GM23338 (cell line): Measurements from ENCODE around the gene TTC8. TPM values are rescaled to one million over a fixed set of nuclear protein-coding genes. Genes with fewer than 3 reads are reported as not detected.

Experiments
- ATAC-seq: fragments of 200-7000 bp; cut with Tn5 transposase; 3 replicates; pipeline ENCODE4 v1.9.1; 2020
- DNase-seq: peaks from one replicate; pipeline ENCODE4 v3.0.0-alpha.2; 2015; ENCODE audit warnings: low spot score
- H2AFZ ChIP-seq: fragments of 200-600 bp; sonication (generic); 2 replicates; pipeline ENCODE4 v1.8.0; 2016; ENCODE audit warnings: antibody characterized with exemption, mild to moderate bottlenecking, moderate library complexity
- H3F3A ChIP-seq: fragments of 200-600 bp; sonication (generic); replicated peaks from 2 replicates; pipeline ENCODE4 v1.8.0; 2017; ENCODE audit warnings: antibody characterized with exemption, mixed run types, low read depth
- H3K27ac ChIP-seq: fragments of 200-600 bp; sonication (generic); 2 replicates; pipeline ENCODE4 v1.6.1; 2016; ENCODE audit warnings: low read depth
- H3K27me3 ChIP-seq: fragments of 200-600 bp; sonication (generic); 2 replicates; pipeline ENCODE4 v1.8.0; 2016; ENCODE audit warnings: mild to moderate bottlenecking, mixed run types, moderate library complexity; ENCODE audit not compliant: insufficient read depth
- H3K36me3 ChIP-seq: fragments of 200-600 bp; sonication (generic); 2 replicates; pipeline ENCODE4 v1.8.0; 2016; ENCODE audit warnings: mild to moderate bottlenecking; ENCODE audit not compliant: insufficient read depth
- H3K4me1 ChIP-seq: fragments of 200-600 bp; sonication (generic); 2 replicates; pipeline ENCODE4 v1.8.0; 2016; ENCODE audit warnings: mild to moderate bottlenecking, moderate library complexity; ENCODE audit not compliant: insufficient read depth
- H3K4me2 ChIP-seq: fragments of 200-600 bp; sonication (generic); 2 replicates; pipeline ENCODE4 v1.7.1; 2017; ENCODE audit warnings: mixed run types
- H3K4me3 ChIP-seq: fragments of 200-600 bp; sonication (generic); 2 replicates; pipeline ENCODE4 v1.6.1; 2016; ENCODE audit warnings: mixed run types
- H3K79me2 ChIP-seq: fragments of 200-600 bp; sonication (generic); replicated peaks from 2 replicates; pipeline ENCODE4 v1.8.0; 2017; ENCODE audit warnings: mild to moderate bottlenecking; ENCODE audit not compliant: insufficient read depth
- H3K9me2 ChIP-seq: fragments of 200-600 bp; sonication (generic); 2 replicates; pipeline ENCODE4 v1.8.0; 2017; ENCODE audit not compliant: insufficient read depth
- H4K20me1 ChIP-seq: fragments of 200-600 bp; sonication (generic); replicated peaks from 2 replicates; pipeline ENCODE4 v1.8.0; 2017; ENCODE audit warnings: mild to moderate bottlenecking; ENCODE audit not compliant: insufficient read depth
- H3K27ac Mint-ChIP-seq: 2 replicates; pipeline ENCODE4 v1.8.0; 2020; ENCODE audit warnings: inconsistent platforms, mild to moderate bottlenecking, moderate library complexity, mixed read lengths
- H3K27me3 Mint-ChIP-seq: 3 replicates; pipeline ENCODE4 v1.8.0; 2022; ENCODE audit warnings: low read depth, mild to moderate bottlenecking, moderate library complexity, mixed read lengths, inconsistent platforms; ENCODE audit not compliant: insufficient read depth, poor library complexity
- H3K36me3 Mint-ChIP-seq: 3 replicates; pipeline ENCODE4 v1.8.0; 2021; ENCODE audit warnings: low read depth, mild to moderate bottlenecking, inconsistent platforms, moderate library complexity, mixed read lengths
- H3K4me1 Mint-ChIP-seq: 3 replicates; pipeline ENCODE4 v1.8.0; 2020; ENCODE audit warnings: mild to moderate bottlenecking, inconsistent platforms, mixed read lengths
- H3K4me3 Mint-ChIP-seq: 3 replicates; pipeline ENCODE4 v1.8.0; 2021; ENCODE audit warnings: moderate library complexity, mild to moderate bottlenecking, inconsistent platforms, mixed read lengths
- H3K9me3 Mint-ChIP-seq: 3 replicates; pipeline ENCODE4 v1.8.0; 2020; ENCODE audit warnings: moderate library complexity, mild to moderate bottlenecking, inconsistent platforms, mixed read lengths
- EZH2 ChIP-seq: fragments of 200-600 bp; sonication (generic); IDR thresholded peaks from one replicate; pipeline ENCODE4 v1.8.0; 2017; ENCODE audit warnings: antibody characterized with exemption, mild to moderate bottlenecking, low read depth; ENCODE audit not compliant: unreplicated experiment
- JUNB ChIP-seq: IDR thresholded peaks from one replicate; pipeline ENCODE4 v1.6.1; 2016; ENCODE audit warnings: antibody characterized with exemption; ENCODE audit not compliant: unreplicated experiment
- NANOG ChIP-seq: IDR thresholded peaks from 2 replicates; pipeline ENCODE4 v1.6.1; 2016; ENCODE audit warnings: antibody characterized with exemption, borderline replicate concordance
- POLR2AphosphoS5 ChIP-seq: IDR thresholded peaks from 2 replicates; pipeline ENCODE4 v1.6.1; 2016; ENCODE audit warnings: antibody characterized with exemption, low read depth
- ZNF114 ChIP-seq: fragments of 250-450 bp; sonication (Bioruptor Pico); IDR thresholded peaks from 2 replicates; pipeline ENCODE4 v1.5.0; 2020; ENCODE audit warnings: mild to moderate bottlenecking, moderate library complexity
- ZNF331 ChIP-seq: fragments of 250-450 bp; sonication (Bioruptor Pico); IDR thresholded peaks from 2 replicates; pipeline ENCODE4 v1.5.0; 2020; ENCODE audit warnings: low read depth, mild to moderate bottlenecking, moderate library complexity
- polyA plus RNA-seq: library from polyadenylated mRNA; unstranded; fragments of >200 nt; fragmentation: Nextera tagmentation; extraction: Ambion mirVana; gene quantifications from 2 replicates; pipeline ENCODE4 v1.2.1, GENCODE V29; 2016
- total RNA-seq: library from RNA; depleted of rRNA; stranded (reverse); fragments of >200 nt; shearing (Covaris generic); gene quantifications from 2 replicates; pipeline ENCODE4 v1.2.3, GENCODE V29; 2014
- TF ChIP-seq, protein P1 (sequence below): IDR thresholded peaks from one replicate; pipeline ENCODE4 v1.6.1; 2018; ENCODE audit warnings: antibody characterized with exemption; ENCODE audit not compliant: unreplicated experiment
- TF ChIP-seq, protein P2 (sequence below), 2 experiments: fragments of 200-600 bp in 1 of 2; sonication (generic) in 1 of 2; conservative IDR thresholded peaks; 2 replicates each; pipeline versions ENCODE4 v1.5.1 to v1.6.1; 2016 to 2017; ENCODE audit warnings: antibody characterized with exemption in 2 of 2, low read depth in 2 of 2, mild to moderate bottlenecking in 2 of 2, moderate library complexity in 1 of 2
- TF ChIP-seq, protein P3 (sequence below): IDR thresholded peaks from 2 replicates; pipeline ENCODE4 v1.6.1; 2016; ENCODE audit warnings: antibody characterized with exemption

The TTC8 gene
- total and polyA plus RNA-seq, 2 experiments from 2014 or later, result 7.5 to 10.5 TPM

DNA sequence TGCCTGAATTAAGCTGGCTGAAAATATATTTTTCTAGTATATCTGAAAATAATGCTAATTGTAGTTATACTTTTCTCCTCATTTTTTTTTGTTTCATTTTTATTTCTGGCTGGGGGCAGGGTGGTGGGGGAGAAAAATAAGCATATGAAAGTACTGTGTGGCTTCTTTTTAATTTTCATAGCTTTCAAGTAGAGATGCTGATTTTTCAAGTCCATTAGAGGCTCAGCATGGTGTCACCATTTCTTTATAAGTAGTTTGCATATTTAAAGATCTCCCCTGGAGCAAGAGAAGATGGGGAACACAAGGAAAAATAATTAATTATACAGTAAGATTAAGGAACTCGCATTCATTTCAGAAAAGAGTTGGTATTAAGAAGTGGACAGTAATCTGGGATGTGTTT is 27.1 kb downstream of the TTC8 start:
- DNase-seq, result no peak
- Mint-ChIP-seq H3K9me3 (no peaks in the 10 kb centered on the region), H3K27me3 (no peaks in the 10 kb centered on the region), H3K4me3 (peak overlapping the region; percentile 42; the same call in 2 of the 3 replicates), H3K4me1 (peaks cover 31% of the 10 kb centered on the region), H3K27ac (peak overlapping the region; percentile 72; the same call in 1 of the 2 replicates), H3K36me3 (no peaks in the 10 kb centered on the region; the same call in 2 of the 3 replicates)
- no peak for TF ChIP-seq ZNF331 (CRISPR knock-in tag)
- peak; percentile 62 for TF ChIP-seq NANOG
- Histone ChIP-seq H3K4me3 (no peak overlapping the region), H3K36me3 (no peaks in the 10 kb centered on the region), H3K9me2 (no peaks in the 10 kb centered on the region), H4K20me1 (no peaks in the 10 kb centered on the region), H3K27me3 (no peaks in the 10 kb centered on the region), H3K4me1 (peaks cover 28% of the 10 kb centered on the region), H3F3A (no peaks in the 10 kb centered on the region), H2AFZ (no peak overlapping the region), H3K4me2 (peak overlapping the region; percentile 31; the same call in 1 of the 2 replicates), H3K27ac (no peak overlapping the region), H3K79me2 (no peaks in the 10 kb centered on the region)
- ATAC-seq, result no peak

DNA sequence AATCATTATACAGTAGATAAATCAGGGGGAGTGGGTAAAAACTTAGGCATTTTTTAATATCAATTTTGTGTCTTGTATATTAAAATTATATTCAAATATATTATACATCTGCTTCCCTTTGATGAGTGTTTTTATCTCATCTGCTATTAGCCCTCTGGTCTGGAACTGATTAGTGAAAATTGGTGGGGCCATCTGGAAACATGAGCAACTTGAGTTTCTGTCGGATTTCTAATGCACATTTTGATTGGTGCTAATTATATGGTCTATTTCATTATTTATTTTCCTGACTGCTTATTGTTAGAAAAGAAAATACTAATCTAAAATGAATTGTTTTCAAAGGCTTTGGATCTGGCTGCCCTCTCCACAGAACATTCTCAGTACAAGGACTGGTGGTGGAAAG is 28.2 kb downstream of the TTC8 start:
- Histone ChIP-seq H3K4me1 (peaks cover 28% of the 10 kb centered on the region), H2AFZ (no peak overlapping the region), H3K27me3 (no peaks in the 10 kb centered on the region), H3F3A (no peaks in the 10 kb centered on the region), H3K9me2 (no peaks in the 10 kb centered on the region), H3K27ac (no peak overlapping the region), H3K36me3 (no peaks in the 10 kb centered on the region), H4K20me1 (no peaks in the 10 kb centered on the region), H3K4me3 (no peak overlapping the region), H3K4me2 (no peak overlapping the region), H3K79me2 (no peaks in the 10 kb centered on the region)
- no peaks in the 10 kb centered on the region for H3K9me3 Mint-ChIP-seq
- no peak overlapping the region for H3K27ac Mint-ChIP-seq
- no peaks in the 10 kb centered on the region for H3K27me3 Mint-ChIP-seq
- DNase-seq (no peak), ATAC-seq (no peak)
- H3K4me1 Mint-ChIP-seq, result peaks cover 31% of the 10 kb centered on the region
- H3K4me3 Mint-ChIP-seq, result no peak overlapping the region
- no peaks in the 10 kb centered on the region; the same call in 2 of the 3 replicates for H3K36me3 Mint-ChIP-seq
- TF ChIP-seq, protein P1, sequence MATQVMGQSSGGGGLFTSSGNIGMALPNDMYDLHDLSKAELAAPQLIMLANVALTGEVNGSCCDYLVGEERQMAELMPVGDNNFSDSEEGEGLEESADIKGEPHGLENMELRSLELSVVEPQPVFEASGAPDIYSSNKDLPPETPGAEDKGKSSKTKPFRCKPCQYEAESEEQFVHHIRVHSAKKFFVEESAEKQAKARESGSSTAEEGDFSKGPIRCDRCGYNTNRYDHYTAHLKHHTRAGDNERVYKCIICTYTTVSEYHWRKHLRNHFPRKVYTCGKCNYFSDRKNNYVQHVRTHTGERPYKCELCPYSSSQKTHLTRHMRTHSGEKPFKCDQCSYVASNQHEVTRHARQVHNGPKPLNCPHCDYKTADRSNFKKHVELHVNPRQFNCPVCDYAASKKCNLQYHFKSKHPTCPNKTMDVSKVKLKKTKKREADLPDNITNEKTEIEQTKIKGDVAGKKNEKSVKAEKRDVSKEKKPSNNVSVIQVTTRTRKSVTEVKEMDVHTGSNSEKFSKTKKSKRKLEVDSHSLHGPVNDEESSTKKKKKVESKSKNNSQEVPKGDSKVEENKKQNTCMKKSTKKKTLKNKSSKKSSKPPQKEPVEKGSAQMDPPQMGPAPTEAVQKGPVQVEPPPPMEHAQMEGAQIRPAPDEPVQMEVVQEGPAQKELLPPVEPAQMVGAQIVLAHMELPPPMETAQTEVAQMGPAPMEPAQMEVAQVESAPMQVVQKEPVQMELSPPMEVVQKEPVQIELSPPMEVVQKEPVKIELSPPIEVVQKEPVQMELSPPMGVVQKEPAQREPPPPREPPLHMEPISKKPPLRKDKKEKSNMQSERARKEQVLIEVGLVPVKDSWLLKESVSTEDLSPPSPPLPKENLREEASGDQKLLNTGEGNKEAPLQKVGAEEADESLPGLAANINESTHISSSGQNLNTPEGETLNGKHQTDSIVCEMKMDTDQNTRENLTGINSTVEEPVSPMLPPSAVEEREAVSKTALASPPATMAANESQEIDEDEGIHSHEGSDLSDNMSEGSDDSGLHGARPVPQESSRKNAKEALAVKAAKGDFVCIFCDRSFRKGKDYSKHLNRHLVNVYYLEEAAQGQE, result no peak
- TF ChIP-seq, protein P2, sequence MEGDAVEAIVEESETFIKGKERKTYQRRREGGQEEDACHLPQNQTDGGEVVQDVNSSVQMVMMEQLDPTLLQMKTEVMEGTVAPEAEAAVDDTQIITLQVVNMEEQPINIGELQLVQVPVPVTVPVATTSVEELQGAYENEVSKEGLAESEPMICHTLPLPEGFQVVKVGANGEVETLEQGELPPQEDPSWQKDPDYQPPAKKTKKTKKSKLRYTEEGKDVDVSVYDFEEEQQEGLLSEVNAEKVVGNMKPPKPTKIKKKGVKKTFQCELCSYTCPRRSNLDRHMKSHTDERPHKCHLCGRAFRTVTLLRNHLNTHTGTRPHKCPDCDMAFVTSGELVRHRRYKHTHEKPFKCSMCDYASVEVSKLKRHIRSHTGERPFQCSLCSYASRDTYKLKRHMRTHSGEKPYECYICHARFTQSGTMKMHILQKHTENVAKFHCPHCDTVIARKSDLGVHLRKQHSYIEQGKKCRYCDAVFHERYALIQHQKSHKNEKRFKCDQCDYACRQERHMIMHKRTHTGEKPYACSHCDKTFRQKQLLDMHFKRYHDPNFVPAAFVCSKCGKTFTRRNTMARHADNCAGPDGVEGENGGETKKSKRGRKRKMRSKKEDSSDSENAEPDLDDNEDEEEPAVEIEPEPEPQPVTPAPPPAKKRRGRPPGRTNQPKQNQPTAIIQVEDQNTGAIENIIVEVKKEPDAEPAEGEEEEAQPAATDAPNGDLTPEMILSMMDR (conservative IDR thresholded peaks at IDR 0.05; ENCODE audit: low read depth in 2 of 2), result no peak
- TF ChIP-seq POLR2AphosphoS5, result no peak
- TF ChIP-seq EZH2, result no peak
- TF ChIP-seq ZNF331 (CRISPR knock-in tag), result no peak
- no peak for TF ChIP-seq NANOG
- TF ChIP-seq ZNF114 (CRISPR knock-in tag), result no peak
- TF ChIP-seq JUNB, result no peak
- TF ChIP-seq, protein P3, sequence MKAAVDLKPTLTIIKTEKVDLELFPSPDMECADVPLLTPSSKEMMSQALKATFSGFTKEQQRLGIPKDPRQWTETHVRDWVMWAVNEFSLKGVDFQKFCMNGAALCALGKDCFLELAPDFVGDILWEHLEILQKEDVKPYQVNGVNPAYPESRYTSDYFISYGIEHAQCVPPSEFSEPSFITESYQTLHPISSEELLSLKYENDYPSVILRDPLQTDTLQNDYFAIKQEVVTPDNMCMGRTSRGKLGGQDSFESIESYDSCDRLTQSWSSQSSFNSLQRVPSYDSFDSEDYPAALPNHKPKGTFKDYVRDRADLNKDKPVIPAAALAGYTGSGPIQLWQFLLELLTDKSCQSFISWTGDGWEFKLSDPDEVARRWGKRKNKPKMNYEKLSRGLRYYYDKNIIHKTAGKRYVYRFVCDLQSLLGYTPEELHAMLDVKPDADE, result no peak
